ENCODE measurements around the gene SAMSN1. TPM values are rescaled to one million over a fixed set of nuclear protein-coding genes. Genes with fewer than 3 reads are reported as not detected.

The SAMSN1 gene
- total RNA-seq, 1 donor from 2014 or later: 2.0 TPM

DNA sequence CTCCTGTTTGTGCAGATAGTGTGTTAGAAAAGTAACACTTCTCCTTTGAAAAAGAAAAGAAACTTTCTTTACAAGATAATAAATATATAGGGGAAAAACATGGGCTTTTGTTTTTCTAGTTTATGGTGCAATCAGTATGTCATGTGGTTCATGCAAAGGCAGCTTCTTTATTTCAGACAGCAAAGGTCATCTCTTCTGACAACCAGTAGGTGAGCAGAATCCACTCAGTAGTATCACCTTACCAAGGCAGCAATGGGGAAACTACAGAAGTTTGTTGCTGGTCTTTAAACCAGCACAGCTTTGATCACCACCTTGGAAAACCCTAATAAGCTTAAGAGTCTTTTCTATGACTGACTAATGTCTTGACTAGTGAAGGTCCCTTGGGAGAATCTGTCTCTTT, 13.0 kb upstream of the SAMSN1 start:
- H3K9me3 Mint-ChIP-seq (ENCODE audit: unreplicated experiment): no peaks in the 10 kb centered on the region
- no peak for DNase-seq (ENCODE audit: low spot score)
- no peaks in the 10 kb centered on the region for H3K36me3 Mint-ChIP-seq (ENCODE audit: low read depth, unreplicated experiment)
- TF ChIP-seq, protein P1, sequence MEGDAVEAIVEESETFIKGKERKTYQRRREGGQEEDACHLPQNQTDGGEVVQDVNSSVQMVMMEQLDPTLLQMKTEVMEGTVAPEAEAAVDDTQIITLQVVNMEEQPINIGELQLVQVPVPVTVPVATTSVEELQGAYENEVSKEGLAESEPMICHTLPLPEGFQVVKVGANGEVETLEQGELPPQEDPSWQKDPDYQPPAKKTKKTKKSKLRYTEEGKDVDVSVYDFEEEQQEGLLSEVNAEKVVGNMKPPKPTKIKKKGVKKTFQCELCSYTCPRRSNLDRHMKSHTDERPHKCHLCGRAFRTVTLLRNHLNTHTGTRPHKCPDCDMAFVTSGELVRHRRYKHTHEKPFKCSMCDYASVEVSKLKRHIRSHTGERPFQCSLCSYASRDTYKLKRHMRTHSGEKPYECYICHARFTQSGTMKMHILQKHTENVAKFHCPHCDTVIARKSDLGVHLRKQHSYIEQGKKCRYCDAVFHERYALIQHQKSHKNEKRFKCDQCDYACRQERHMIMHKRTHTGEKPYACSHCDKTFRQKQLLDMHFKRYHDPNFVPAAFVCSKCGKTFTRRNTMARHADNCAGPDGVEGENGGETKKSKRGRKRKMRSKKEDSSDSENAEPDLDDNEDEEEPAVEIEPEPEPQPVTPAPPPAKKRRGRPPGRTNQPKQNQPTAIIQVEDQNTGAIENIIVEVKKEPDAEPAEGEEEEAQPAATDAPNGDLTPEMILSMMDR (IDR thresholded peaks at IDR 0.05; ENCODE audit: unreplicated experiment): no peak
- no peak overlapping the region for H3K4me3 Mint-ChIP-seq (ENCODE audit: unreplicated experiment)
- peaks cover 2% of the 10 kb centered on the region for H3K27me3 Mint-ChIP-seq (ENCODE audit: unreplicated experiment)
- H3K27ac Mint-ChIP-seq (ENCODE audit: unreplicated experiment): no peak overlapping the region
- no peaks in the 10 kb centered on the region for H3K4me1 Mint-ChIP-seq (ENCODE audit: unreplicated experiment)

DNA sequence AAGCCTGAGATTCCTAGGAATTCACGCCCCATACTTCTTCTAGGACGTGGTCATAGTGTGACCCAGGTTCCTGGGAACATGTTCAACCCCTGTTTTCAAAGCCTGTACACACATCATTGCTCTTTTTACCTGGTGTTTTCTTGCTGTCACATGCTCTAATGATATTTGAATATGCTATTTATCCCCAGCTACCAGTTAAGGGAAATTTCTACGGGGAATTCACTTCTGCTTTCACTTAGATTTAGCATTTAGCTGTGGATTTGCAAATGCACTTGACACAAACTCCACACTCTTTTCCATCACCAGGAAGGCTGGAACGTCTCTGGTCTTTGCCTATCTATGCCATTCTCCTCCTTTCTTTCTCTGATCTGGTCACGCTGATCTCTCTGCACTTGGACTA, 11.3 kb upstream of the SAMSN1 start:
- H3K9me3 Mint-ChIP-seq (ENCODE audit: unreplicated experiment): no peaks in the 10 kb centered on the region
- no peak overlapping the region for H3K4me3 Mint-ChIP-seq (ENCODE audit: unreplicated experiment)
- H3K27ac Mint-ChIP-seq (ENCODE audit: unreplicated experiment): no peak overlapping the region
- H3K36me3 Mint-ChIP-seq (ENCODE audit: low read depth, unreplicated experiment): no peaks in the 10 kb centered on the region
- H3K4me1 Mint-ChIP-seq (ENCODE audit: unreplicated experiment): no peaks in the 10 kb centered on the region
- TF ChIP-seq, protein P1 (IDR thresholded peaks at IDR 0.05; ENCODE audit: unreplicated experiment): no peak
- H3K27me3 Mint-ChIP-seq (ENCODE audit: unreplicated experiment): peaks cover 2% of the 10 kb centered on the region
- DNase-seq (ENCODE audit: low spot score): no peak

GRCh38 chr21:14554948-14555347, 8.8 kb upstream of the SAMSN1 start:
- H3K9me3 Mint-ChIP-seq (ENCODE audit: unreplicated experiment): no peaks in the 10 kb centered on the region
- TF ChIP-seq, protein P1 (IDR thresholded peaks at IDR 0.05; ENCODE audit: unreplicated experiment): no peak
- peaks cover 6% of the 10 kb centered on the region for H3K4me1 Mint-ChIP-seq (ENCODE audit: unreplicated experiment)
- H3K4me3 Mint-ChIP-seq (ENCODE audit: unreplicated experiment): no peak overlapping the region
- no peak overlapping the region for H3K27ac Mint-ChIP-seq (ENCODE audit: unreplicated experiment)
- H3K36me3 Mint-ChIP-seq (ENCODE audit: low read depth, unreplicated experiment): no peaks in the 10 kb centered on the region
- peaks cover 2% of the 10 kb centered on the region for H3K27me3 Mint-ChIP-seq (ENCODE audit: unreplicated experiment)
- no peak for DNase-seq (ENCODE audit: low spot score)

- Mint-ChIP-seq H3K4me1 (ENCODE audit: unreplicated experiment) (peaks cover 10% of the 10 kb centered on the region), H3K4me3 (ENCODE audit: unreplicated experiment) (no peak overlapping the region), H3K27me3 (ENCODE audit: unreplicated experiment) (no peaks in the 10 kb centered on the region), H3K27ac (ENCODE audit: unreplicated experiment) (no peak overlapping the region), H3K36me3 (ENCODE audit: low read depth, unreplicated experiment) (no peaks in the 10 kb centered on the region), H3K9me3 (ENCODE audit: unreplicated experiment) (no peaks in the 10 kb centered on the region)
- TF ChIP-seq, protein P1 (IDR thresholded peaks at IDR 0.05; ENCODE audit: unreplicated experiment): no peak
- DNase-seq (ENCODE audit: low spot score): no peak
These were observed 7.3 kb upstream of the SAMSN1 start for GRCh38 chr21:14553422-14553821.

GRCh38 chr21:14551741-14552140, 5.6 kb upstream of the SAMSN1 start:
- no peaks in the 10 kb centered on the region for H3K9me3 Mint-ChIP-seq (ENCODE audit: unreplicated experiment)
- no peak overlapping the region for H3K4me3 Mint-ChIP-seq (ENCODE audit: unreplicated experiment)
- no peak for DNase-seq (ENCODE audit: low spot score)
- H3K27ac Mint-ChIP-seq (ENCODE audit: unreplicated experiment): no peak overlapping the region
- TF ChIP-seq, protein P1 (IDR thresholded peaks at IDR 0.05; ENCODE audit: unreplicated experiment): no peak
- no peaks in the 10 kb centered on the region for H3K27me3 Mint-ChIP-seq (ENCODE audit: unreplicated experiment)
- no peaks in the 10 kb centered on the region for H3K36me3 Mint-ChIP-seq (ENCODE audit: low read depth, unreplicated experiment)
- H3K4me1 Mint-ChIP-seq (ENCODE audit: unreplicated experiment): peaks cover 10% of the 10 kb centered on the region

Data from endothelial cell (in vitro differentiated cells).